Measurements from ENCODE around the gene WDR38.

Gene WDR38

GRCh38 chr9:124852829-124853531, at the start of gene WDR38:
Gene WDR38 (plus strand): TSS chr9:124853460. CDS start chr9:124853532, 72 bp downstream.
- in situ Hi-C loops (cut with MboI; ENCODE audit: low pct_unique_long_range_greater_than_20kb, low sequenced_read_pairs, unreplicated experiment): loop anchor here (5.0 kb wide), 1 partner anchor 81 kb away; the partner anchor contains the start of gene NR6A1
- peak; percentile 94 for TF ChIP-seq CTCF (IDR thresholded peaks at IDR 0.05; ENCODE audit: extremely low read depth, insufficient read depth, missing control alignments)
- peak; percentile 94 for DNase-seq (ENCODE audit: low spot score)

GRCh38 chr9:124803911-124804310, 49.3 kb upstream of the WDR38 start:
- DNase-seq (ENCODE audit: low spot score): no peak
- no peak for TF ChIP-seq CTCF (IDR thresholded peaks at IDR 0.05; ENCODE audit: extremely low read depth, insufficient read depth, missing control alignments)
- in situ Hi-C loops (cut with MboI; ENCODE audit: low pct_unique_long_range_greater_than_20kb, low sequenced_read_pairs, unreplicated experiment): no loop called here

GRCh38 chr9:124805186-124805585, 48.1 kb upstream of the WDR38 start:
- in situ Hi-C loops (cut with MboI; ENCODE audit: low pct_unique_long_range_greater_than_20kb, low sequenced_read_pairs, unreplicated experiment): no loop called here
- no peak for TF ChIP-seq CTCF (IDR thresholded peaks at IDR 0.05; ENCODE audit: extremely low read depth, insufficient read depth, missing control alignments)
- DNase-seq (ENCODE audit: low spot score): no peak

- DNase-seq (ENCODE audit: low spot score): no peak
- in situ Hi-C loops (cut with MboI; ENCODE audit: low pct_unique_long_range_greater_than_20kb, low sequenced_read_pairs, unreplicated experiment): no loop called here
- no peak for TF ChIP-seq CTCF (IDR thresholded peaks at IDR 0.05; ENCODE audit: extremely low read depth, insufficient read depth, missing control alignments)
These were observed 44.9 kb upstream of the WDR38 start for GRCh38 chr9:124808246-124808956.

- DNase-seq (ENCODE audit: low spot score): no peak
- in situ Hi-C loops (cut with MboI; ENCODE audit: low pct_unique_long_range_greater_than_20kb, low sequenced_read_pairs, unreplicated experiment): no loop called here
- TF ChIP-seq CTCF (IDR thresholded peaks at IDR 0.05; ENCODE audit: extremely low read depth, insufficient read depth, missing control alignments): no peak
These were observed 44.0 kb upstream of the WDR38 start for GRCh38 chr9:124809211-124809610.

- no peak for TF ChIP-seq CTCF (IDR thresholded peaks at IDR 0.05; ENCODE audit: extremely low read depth, insufficient read depth, missing control alignments)
- in situ Hi-C loops (cut with MboI; ENCODE audit: low pct_unique_long_range_greater_than_20kb, low sequenced_read_pairs, unreplicated experiment): no loop called here
- DNase-seq (ENCODE audit: low spot score): no peak
These were observed 43.3 kb upstream of the WDR38 start for GRCh38 chr9:124809741-124810500.
